NCI-H146 (cell line): Measurements from ENCODE around the gene ZFAND6.

Source experiments
- DNase-seq: peaks from one replicate; lab custom pipeline; 2025; lab: John Stamatoyannopoulos, UW

ZFAND6 gene

GRCh38 chr15:80052597-80053304 is 6.7 kb upstream of the ZFAND6 start:
- no peak for DNase-seq

- no peak for DNase-seq
These were observed 3.5 kb upstream of the ZFAND6 start for GRCh38 chr15:80055933-80056332.

- no peak for DNase-seq
These were observed 1.4 kb upstream of the ZFAND6 start for GRCh38 chr15:80058044-80058443.

GRCh38 chr15:80059786-80060355 is 395 bp downstream of the ZFAND6 start:
- DNase-seq: peak; percentile 82

- DNase-seq: no peak
These were observed 1.0 kb downstream of the ZFAND6 start for GRCh38 chr15:80060356-80061006.

- DNase-seq: no peak
These were observed 2.1 kb downstream of the ZFAND6 start for GRCh38 chr15:80061582-80061981.

GRCh38 chr15:80066912-80067311 is 7.4 kb downstream of the ZFAND6 start:
- no peak for DNase-seq

GRCh38 chr15:80068578-80068977 is 9.1 kb downstream of the ZFAND6 start:
- DNase-seq: no peak

GRCh38 chr15:80070840-80071239 is 11.4 kb downstream of the ZFAND6 start:
- no peak for DNase-seq

GRCh38 chr15:80071652-80072051 is 12.2 kb downstream of the ZFAND6 start:
- no peak for DNase-seq

GRCh38 chr15:80072285-80072994 is 13.0 kb downstream of the ZFAND6 start:
- peak; percentile 71 for DNase-seq

- DNase-seq: no peak
These were observed 13.7 kb downstream of the ZFAND6 start for GRCh38 chr15:80073197-80073596.

- no peak for DNase-seq
These were observed 17.1 kb downstream of the ZFAND6 start for GRCh38 chr15:80076321-80077318.

GRCh38 chr15:80081390-80081789 is 21.9 kb downstream of the ZFAND6 start:
- DNase-seq: no peak

- DNase-seq: no peak
These were observed 27.6 kb downstream of the ZFAND6 start for GRCh38 chr15:80087104-80087503.

GRCh38 chr15:80090041-80090440 is 30.6 kb downstream of the ZFAND6 start:
- DNase-seq: no peak

GRCh38 chr15:80090879-80091503 is 31.5 kb downstream of the ZFAND6 start:
- DNase-seq: no peak

GRCh38 chr15:80093854-80094418 is 34.5 kb downstream of the ZFAND6 start:
- DNase-seq: no peak

- no peak for DNase-seq
These were observed 36.0 kb downstream of the ZFAND6 start for GRCh38 chr15:80095511-80095910.

- no peak for DNase-seq
These were observed 36.5 kb downstream of the ZFAND6 start for GRCh38 chr15:80095969-80096368.

GRCh38 chr15:80098341-80098740 is 38.9 kb downstream of the ZFAND6 start:
- no peak for DNase-seq
